Activated CD4-positive, alpha-beta T cell treated with anti-CD3 and anti-CD28 coated beads, Interleukin-2, amount 10 ng/mL, durations not matched to agents 7 days and 5 days (primary cell): Measurements from ENCODE around the gene SIGLEC7. TPM values are rescaled to one million over a fixed set of nuclear protein-coding genes. Genes with fewer than 3 reads are reported as not detected.

Experiments used
- CTCF ChIA-PET: fragments of 350-600 bp; sonication (Branson Sonifier 250); formaldehyde crosslinking; loops from one replicate; lab custom pipeline; 2021; ENCODE audit warnings: antibody characterized with exemption; lab: Charles Lee
- POLR2A ChIA-PET: fragments of 350-600 bp; sonication (Branson Sonifier 250); formaldehyde crosslinking; loops from one replicate; lab custom pipeline; 2021; ENCODE audit warnings: antibody characterized with exemption; lab: Charles Lee
- DNase-seq: peaks from one replicate; pipeline ENCODE4 v3.0.0-alpha.2; 2020
- H3K27ac Mint-ChIP-seq: one replicate; pipeline ENCODE4 v1.8.0; 2021; ENCODE audit warnings: mild to moderate bottlenecking, moderate library complexity, mixed read lengths
- H3K27me3 Mint-ChIP-seq: one replicate; pipeline ENCODE4 v1.8.0; 2021; ENCODE audit warnings: mixed read lengths
- H3K36me3 Mint-ChIP-seq: one replicate; pipeline ENCODE4 v1.8.0; 2021; ENCODE audit warnings: low read depth, mixed read lengths
- H3K4me1 Mint-ChIP-seq: one replicate; pipeline ENCODE4 v1.8.0; 2021; ENCODE audit warnings: mixed read lengths
- H3K4me3 Mint-ChIP-seq: one replicate; pipeline ENCODE4 v1.8.0; 2021; ENCODE audit warnings: mild to moderate bottlenecking, moderate library complexity, mixed read lengths
- H3K9me3 Mint-ChIP-seq: one replicate; pipeline ENCODE4 v1.8.0; 2021; ENCODE audit warnings: mixed read lengths
- total RNA-seq, 2 experiments: library from RNA; stranded (reverse); gene quantifications; one replicate each; pipeline ENCODE4 v1.2.3, GENCODE V29; 2021

The SIGLEC7 gene
- total RNA-seq, 2 experiments from 2014 or later: not detected

- H3K4me1 Mint-ChIP-seq: peaks cover 7% of the 10 kb centered on the region
- ChIA-PET POLR2A (no interaction called here), CTCF (no interaction called here)
- no peaks in the 10 kb centered on the region for H3K36me3 Mint-ChIP-seq
- no peaks in the 10 kb centered on the region for H3K9me3 Mint-ChIP-seq
- H3K27me3 Mint-ChIP-seq: peaks cover 11% of the 10 kb centered on the region
- DNase-seq: no peak
- no peak overlapping the region for H3K27ac Mint-ChIP-seq
- no peak overlapping the region for H3K4me3 Mint-ChIP-seq
These were observed 46.1 kb downstream of the SIGLEC7 start for GRCh38 chr19:51188227-51188559.

GRCh38 chr19:51192689-51193088 is 50.6 kb downstream of the SIGLEC7 start:
- Mint-ChIP-seq H3K9me3 (no peaks in the 10 kb centered on the region), H3K27ac (no peak overlapping the region), H3K36me3 (no peaks in the 10 kb centered on the region), H3K27me3 (peaks cover 1% of the 10 kb centered on the region), H3K4me1 (peaks cover 5% of the 10 kb centered on the region), H3K4me3 (no peak overlapping the region)
- ChIA-PET CTCF (no interaction called here), POLR2A (no interaction called here)
- no peak for DNase-seq

- ChIA-PET CTCF (no interaction called here), POLR2A (no interaction called here)
- H3K27me3 Mint-ChIP-seq: peaks cover 1% of the 10 kb centered on the region
- H3K36me3 Mint-ChIP-seq: no peaks in the 10 kb centered on the region
- no peak overlapping the region for H3K27ac Mint-ChIP-seq
- DNase-seq: no peak
- no peaks in the 10 kb centered on the region for H3K9me3 Mint-ChIP-seq
- peaks cover 5% of the 10 kb centered on the region for H3K4me1 Mint-ChIP-seq
- no peak overlapping the region for H3K4me3 Mint-ChIP-seq
These were observed 52.6 kb downstream of the SIGLEC7 start for GRCh38 chr19:51194527-51195315.

GRCh38 chr19:51195316-51195586 is 53.1 kb downstream of the SIGLEC7 start:
- no peak for DNase-seq
- Mint-ChIP-seq H3K27ac (no peak overlapping the region), H3K36me3 (no peaks in the 10 kb centered on the region), H3K27me3 (peaks cover 1% of the 10 kb centered on the region), H3K9me3 (no peaks in the 10 kb centered on the region), H3K4me1 (peaks cover 5% of the 10 kb centered on the region), H3K4me3 (no peak overlapping the region)
- ChIA-PET POLR2A (no interaction called here), CTCF (no interaction called here)

GRCh38 chr19:51195616-51196015 is 53.5 kb downstream of the SIGLEC7 start:
- H3K36me3 Mint-ChIP-seq: no peaks in the 10 kb centered on the region
- CTCF ChIA-PET: interaction anchor here (0.5 to 1.4 kb wide), 2 partner anchors 37 to 1500 kb away, joined by 3 to 4 read pairs; no protein-coding TSS in a partner anchor
- no peak for DNase-seq
- H3K9me3 Mint-ChIP-seq: no peaks in the 10 kb centered on the region
- no peak overlapping the region for H3K4me3 Mint-ChIP-seq
- peaks cover 1% of the 10 kb centered on the region for H3K27me3 Mint-ChIP-seq
- H3K27ac Mint-ChIP-seq: no peak overlapping the region
- POLR2A ChIA-PET: no interaction called here
- peaks cover 5% of the 10 kb centered on the region for H3K4me1 Mint-ChIP-seq

- H3K4me1 Mint-ChIP-seq: peaks cover 5% of the 10 kb centered on the region
- no peaks in the 10 kb centered on the region for H3K36me3 Mint-ChIP-seq
- H3K27ac Mint-ChIP-seq: no peak overlapping the region
- H3K27me3 Mint-ChIP-seq: peaks cover 1% of the 10 kb centered on the region
- CTCF ChIA-PET: interaction anchor here (0.5 to 1.4 kb wide), 2 partner anchors 38 to 1501 kb away, joined by 3 to 4 read pairs; no protein-coding TSS in a partner anchor
- H3K9me3 Mint-ChIP-seq: no peaks in the 10 kb centered on the region
- no peak overlapping the region for H3K4me3 Mint-ChIP-seq
- POLR2A ChIA-PET: no interaction called here
- no peak for DNase-seq
These were observed 54.1 kb downstream of the SIGLEC7 start for GRCh38 chr19:51196181-51196580.

GRCh38 chr19:51198641-51199040 is 56.5 kb downstream of the SIGLEC7 start:
- H3K9me3 Mint-ChIP-seq: no peaks in the 10 kb centered on the region
- no peak for DNase-seq
- H3K36me3 Mint-ChIP-seq: no peaks in the 10 kb centered on the region
- POLR2A ChIA-PET: no interaction called here
- no peak overlapping the region for H3K27ac Mint-ChIP-seq
- H3K4me3 Mint-ChIP-seq: no peak overlapping the region
- CTCF ChIA-PET: no interaction called here
- H3K4me1 Mint-ChIP-seq: peaks cover 5% of the 10 kb centered on the region
- peaks cover 9% of the 10 kb centered on the region for H3K27me3 Mint-ChIP-seq

- Mint-ChIP-seq H3K9me3 (no peaks in the 10 kb centered on the region), H3K4me1 (peaks cover 7% of the 10 kb centered on the region), H3K36me3 (no peaks in the 10 kb centered on the region), H3K27me3 (peaks cover 12% of the 10 kb centered on the region), H3K27ac (no peak overlapping the region), H3K4me3 (no peak overlapping the region)
- POLR2A ChIA-PET: no interaction called here
- no peak for DNase-seq
- CTCF ChIA-PET: no interaction called here
These were observed 58.1 kb downstream of the SIGLEC7 start for GRCh38 chr19:51200071-51200666.

GRCh38 chr19:51201712-51202111 is 59.6 kb downstream of the SIGLEC7 start:
- Mint-ChIP-seq H3K4me1 (peaks cover 1% of the 10 kb centered on the region), H3K9me3 (no peaks in the 10 kb centered on the region), H3K27ac (no peak overlapping the region), H3K4me3 (no peak overlapping the region), H3K36me3 (no peaks in the 10 kb centered on the region), H3K27me3 (peaks cover 19% of the 10 kb centered on the region)
- DNase-seq: no peak
- ChIA-PET POLR2A (no interaction called here), CTCF (no interaction called here)

Other genes starting within 250 kb of the SIGLEC7 start
- gene KLK4, start 230.9 kb upstream of the SIGLEC7 start, total RNA-seq: not detected
- gene KLK5, start 189.3 kb upstream of the SIGLEC7 start, total RNA-seq: not detected
- gene KLK6, start 172.7 kb upstream of the SIGLEC7 start, total RNA-seq: not detected
- not detected for gene KLK7, start 158.4 kb upstream of the SIGLEC7 start, total RNA-seq
- not detected for gene KLK8, start 140.7 kb upstream of the SIGLEC7 start, total RNA-seq
- gene KLK10, start 122.6 kb upstream of the SIGLEC7 start, total RNA-seq: not detected
- not detected for gene KLK11, start 115.7 kb upstream of the SIGLEC7 start, total RNA-seq
- not detected for gene KLK12, start 107.3 kb upstream of the SIGLEC7 start, total RNA-seq
- gene KLK13, start 77.2 kb upstream of the SIGLEC7 start, total RNA-seq: not detected
- under 1 TPM; 0.35 to 0.67 TPM for gene KLK14, start 59.4 kb upstream of the SIGLEC7 start, total RNA-seq
- 1 to 10 TPM; 8.5 to 10.0 TPM for gene CTU1, start 33.9 kb upstream of the SIGLEC7 start, total RNA-seq
- gene SIGLEC9, start 17.4 kb upstream of the SIGLEC7 start, total RNA-seq: under 1 TPM; 0.20 to 0.27 TPM
- gene CD33, start 82.8 kb downstream of the SIGLEC7 start, total RNA-seq: 1 to 10 TPM; 3.7 to 3.9 TPM
- not detected for gene SIGLECL1, start 108.8 kb downstream of the SIGLEC7 start, total RNA-seq
- not detected for gene IGLON5, start 169.3 kb downstream of the SIGLEC7 start, total RNA-seq
- gene VSIG10L, start 199.8 kb downstream of the SIGLEC7 start, total RNA-seq: 1 to 10 TPM in 1 of 2 experiments, under 1 TPM in 1; 0.99 to 1.2 TPM
- 100 to 1,000 TPM; 108 to 132 TPM for gene ETFB, start 224.1 kb downstream of the SIGLEC7 start, total RNA-seq
- 1 to 10 TPM; 3.1 to 3.3 TPM for gene CLDND2, start 226.7 kb downstream of the SIGLEC7 start, total RNA-seq
- gene NKG7, start 230.4 kb downstream of the SIGLEC7 start, total RNA-seq: 10 to 100 TPM; 67.2 to 71.7 TPM
- gene LIM2, start 245.7 kb downstream of the SIGLEC7 start, total RNA-seq: not detected
- not detected for gene C19orf84, start 248.3 kb downstream of the SIGLEC7 start, total RNA-seq